ENCODE results near the gene NFE2L3.
"Not testable (repeated sequence)": the region's sequence is repeated elsewhere in the genome, so short reads cannot be mapped to it uniquely, and the experiment has no call there.

GRCh38 chr7:26194764-26195163 lies 42.8 kb downstream of the NFE2L3 start:
- TF ChIP-seq CTCF (IDR thresholded peaks at IDR 0.05; ENCODE audit: extremely low read depth in 1 of 2, insufficient read depth in 1 of 2, low read depth in 1 of 2, low read length in 2 of 2); POLR2A (IDR thresholded peaks at IDR 0.05; ENCODE audit: low read depth, low read length); POLR2AphosphoS5 (IDR thresholded peaks at IDR 0.05; ENCODE audit: insufficient read depth, low read depth, low read length); FOS (IDR thresholded peaks at IDR 0.05; ENCODE audit: borderline replicate concordance, insufficient read depth, low read length); MYC (IDR thresholded peaks at IDR 0.05; ENCODE audit: low read depth, low read length); JUN (IDR thresholded peaks at IDR 0.05; ENCODE audit: borderline replicate concordance, insufficient read depth, insufficient read length, low read depth): not testable (repeated sequence)

Data from endothelial cell of umbilical vein (primary cell).